Measurements from ENCODE around the gene PARVG. TPM values are rescaled to one million over a fixed set of nuclear protein-coding genes. Genes with fewer than 3 reads are reported as not detected.
A peak's percentile ranks its signal among the peaks of the same experiment; 100 is the strongest.
"Not testable (repeated sequence)": the region's sequence is repeated elsewhere in the genome, so short reads cannot be mapped to it uniquely, and the experiment has no call there.

Gene PARVG
- total RNA-seq, 1 donor from 2014 or later, result not detected

GRCh38 chr22:44229331-44229730, 48.6 kb downstream of the PARVG start:
- Histone ChIP-seq H3K4me3 (ENCODE audit: low read depth, low read length) (no peak overlapping the region), H3K36me3 (ENCODE audit: control insufficient read depth, insufficient read depth, low read length) (no peaks in the 10 kb centered on the region), H3K27me3 (ENCODE audit: control insufficient read depth, insufficient read depth, low read length) (no peaks in the 10 kb centered on the region)
- no peak for DNase-seq (ENCODE audit: low read depth)
- no peak for FAIRE-seq
- no peak for TF ChIP-seq CTCF (IDR thresholded peaks at IDR 0.05; ENCODE audit: insufficient read depth, low read length, severe bottlenecking)

- Histone ChIP-seq H3K4me3 (ENCODE audit: low read depth, low read length) (no peak overlapping the region), H3K27me3 (ENCODE audit: control insufficient read depth, insufficient read depth, low read length) (no peaks in the 10 kb centered on the region), H3K36me3 (ENCODE audit: control insufficient read depth, insufficient read depth, low read length) (no peaks in the 10 kb centered on the region)
- FAIRE-seq (no peak), DNase-seq (ENCODE audit: low read depth) (no peak)
- no peak for TF ChIP-seq CTCF (IDR thresholded peaks at IDR 0.05; ENCODE audit: insufficient read depth, low read length, severe bottlenecking)
These were observed 49.1 kb downstream of the PARVG start for GRCh38 chr22:44229809-44230208.

- no peak for DNase-seq (ENCODE audit: low read depth)
- H3K4me3 ChIP-seq (ENCODE audit: low read depth, low read length), result no peak overlapping the region
- no peak for TF ChIP-seq CTCF (IDR thresholded peaks at IDR 0.05; ENCODE audit: insufficient read depth, low read length, severe bottlenecking)
- peak; percentile 18 for FAIRE-seq
- H3K27me3 ChIP-seq (ENCODE audit: control insufficient read depth, insufficient read depth, low read length), result no peaks in the 10 kb centered on the region
- H3K36me3 ChIP-seq (ENCODE audit: control insufficient read depth, insufficient read depth, low read length), result no peaks in the 10 kb centered on the region
These were observed 50.5 kb downstream of the PARVG start for GRCh38 chr22:44231233-44231632.

GRCh38 chr22:44234372-44234771, 53.6 kb downstream of the PARVG start:
- not testable (repeated sequence) for H3K36me3 ChIP-seq (ENCODE audit: control insufficient read depth, insufficient read depth, low read length); FAIRE-seq; DNase-seq (ENCODE audit: low read depth); H3K27me3 ChIP-seq (ENCODE audit: control insufficient read depth, insufficient read depth, low read length); H3K4me3 ChIP-seq (ENCODE audit: low read depth, low read length)

- FAIRE-seq (no peak), DNase-seq (ENCODE audit: low read depth) (no peak)
- no peak for TF ChIP-seq CTCF (IDR thresholded peaks at IDR 0.05; ENCODE audit: insufficient read depth, low read length, severe bottlenecking)
- Histone ChIP-seq H3K4me3 (ENCODE audit: low read depth, low read length) (no peak overlapping the region), H3K27me3 (ENCODE audit: control insufficient read depth, insufficient read depth, low read length) (no peaks in the 10 kb centered on the region), H3K36me3 (ENCODE audit: control insufficient read depth, insufficient read depth, low read length) (no peaks in the 10 kb centered on the region)
These were observed 56.6 kb downstream of the PARVG start for GRCh38 chr22:44237290-44237689.

GRCh38 chr22:44241121-44241520, 60.4 kb downstream of the PARVG start:
- not testable (repeated sequence) for H3K36me3 ChIP-seq (ENCODE audit: control insufficient read depth, insufficient read depth, low read length); H3K4me3 ChIP-seq (ENCODE audit: low read depth, low read length); H3K27me3 ChIP-seq (ENCODE audit: control insufficient read depth, insufficient read depth, low read length); FAIRE-seq; DNase-seq (ENCODE audit: low read depth)

GRCh38 chr22:44242946-44243724, 62.4 kb downstream of the PARVG start:
- no peak for DNase-seq (ENCODE audit: low read depth)
- Histone ChIP-seq H3K36me3 (ENCODE audit: control insufficient read depth, insufficient read depth, low read length) (no peaks in the 10 kb centered on the region), H3K27me3 (ENCODE audit: control insufficient read depth, insufficient read depth, low read length) (no peaks in the 10 kb centered on the region), H3K4me3 (ENCODE audit: low read depth, low read length) (no peak overlapping the region)
- no peak for FAIRE-seq
- TF ChIP-seq CTCF (IDR thresholded peaks at IDR 0.05; ENCODE audit: insufficient read depth, low read length, severe bottlenecking), result no peak

Data from bronchial epithelial cell (primary cell).